Occipital lobe (tissue), 2 donors: ENCODE measurements around the gene NRG3. TPM values are rescaled to one million over a fixed set of nuclear protein-coding genes. Genes with fewer than 3 reads are reported as not detected.

Source experiments
- DNase-seq: peaks from one replicate; lab custom pipeline; 2025; lab: John Stamatoyannopoulos, UW
- total RNA-seq: library from RNA; depleted of rRNA; stranded (reverse); fragments of >200 nt; gene quantifications from one replicate; pipeline ENCODE4 v1.2.3, GENCODE V29; 2014

The NRG3 gene
- total RNA-seq, 1 donor from 2014 or later, result 23.1 TPM

- no peak for DNase-seq
Measured at GRCh38 chr10:81882011-81882410, 7.0 kb downstream of the NRG3 start.

DNA sequence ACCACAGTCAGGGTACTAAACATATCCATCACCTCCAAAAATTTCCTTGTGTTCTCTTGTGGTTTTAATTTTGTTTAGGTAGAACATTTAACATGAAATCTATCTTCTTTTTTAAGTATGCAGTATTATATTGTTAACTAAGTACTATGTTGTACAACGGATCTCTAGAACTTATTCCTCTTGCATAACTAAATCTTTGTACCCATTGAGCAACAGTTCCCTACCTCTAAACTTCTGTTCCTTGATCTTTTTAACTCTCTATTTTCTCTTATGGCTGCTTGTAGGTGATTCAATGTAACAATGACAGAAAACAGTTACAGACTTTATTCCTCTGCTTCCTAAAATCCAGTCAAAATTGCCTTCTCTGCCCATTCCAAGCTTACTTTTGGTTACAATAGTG, 9.9 kb downstream of the NRG3 start:
- DNase-seq, result no peak

- no peak for DNase-seq
Measured at GRCh38 chr10:81885491-81885890, 10.5 kb downstream of the NRG3 start.

- DNase-seq, result no peak
Measured at GRCh38 chr10:81886939-81887338, 11.9 kb downstream of the NRG3 start.

- no peak for DNase-seq
Measured at GRCh38 chr10:81889181-81889769, 14.3 kb downstream of the NRG3 start.

GRCh38 chr10:81894616-81895015, 19.6 kb downstream of the NRG3 start:
- DNase-seq, result no peak

DNA sequence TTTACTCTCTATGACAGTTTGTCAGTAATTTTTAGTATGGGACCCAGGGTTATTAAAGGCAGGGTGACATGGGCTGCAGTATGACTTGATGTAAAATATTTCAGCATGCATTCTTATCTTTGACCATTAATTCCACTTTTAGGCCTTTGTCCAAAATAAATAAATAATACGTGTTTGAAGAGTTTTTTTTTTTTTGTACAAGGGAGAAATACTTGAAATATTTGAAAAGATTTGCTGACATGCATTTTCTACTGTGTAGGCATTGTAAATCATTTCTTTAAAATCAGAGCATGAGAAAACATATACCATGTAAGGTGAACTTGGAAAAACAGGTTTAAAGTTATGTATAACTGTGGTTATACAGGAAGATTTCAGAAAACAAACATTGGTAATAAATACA, 23.5 kb downstream of the NRG3 start:
- no peak for DNase-seq

GRCh38 chr10:81900989-81901388, 26.0 kb downstream of the NRG3 start:
- no peak for DNase-seq

- DNase-seq, result no peak
Measured at GRCh38 chr10:81903472-81903871, 28.5 kb downstream of the NRG3 start.

- no peak for DNase-seq
Measured at GRCh38 chr10:81905161-81905560, 30.2 kb downstream of the NRG3 start.

DNA sequence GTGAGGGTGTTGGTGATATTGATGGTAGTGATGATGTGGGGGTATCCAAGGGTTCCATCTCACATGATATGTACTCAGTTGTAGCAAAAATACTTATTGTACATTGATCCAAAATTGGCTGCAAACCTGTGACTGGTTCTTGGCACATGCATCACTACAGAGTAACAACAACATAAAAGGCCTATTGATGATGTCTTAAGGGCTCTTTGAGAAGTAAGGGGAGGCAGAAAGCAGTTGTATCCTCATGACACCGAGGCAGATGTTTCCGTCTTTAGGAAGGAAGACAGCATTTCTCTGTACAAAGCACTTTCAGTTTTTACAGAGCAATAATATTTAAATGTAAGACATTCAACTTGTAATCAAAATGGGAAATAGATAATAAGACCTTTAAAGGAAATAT, 34.5 kb downstream of the NRG3 start:
- no peak for DNase-seq

DNA sequence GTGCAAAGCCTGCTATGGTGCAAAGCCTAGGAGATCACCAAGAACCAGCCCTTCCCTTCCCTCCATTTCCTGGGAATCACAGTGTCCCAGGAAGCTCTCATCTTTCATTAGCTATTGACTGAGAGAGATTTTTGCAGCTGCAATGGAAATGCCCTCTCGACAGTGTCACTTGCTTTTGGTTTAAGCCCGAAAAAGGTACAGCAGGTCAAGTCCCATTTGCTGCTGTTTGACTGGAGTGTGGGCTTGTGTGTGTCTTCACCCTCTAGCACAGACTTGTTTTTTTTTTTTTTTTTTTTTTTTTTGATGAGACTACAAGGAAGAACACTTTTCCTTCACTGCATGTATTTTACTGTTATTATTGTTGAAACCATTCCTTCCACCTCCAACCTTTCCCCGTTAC, 36.3 kb downstream of the NRG3 start:
- no peak for DNase-seq

GRCh38 chr10:81914736-81915503, 39.9 kb downstream of the NRG3 start:
- DNase-seq, result no peak

- DNase-seq, result no peak
Measured at GRCh38 chr10:81915504-81915897, 40.5 kb downstream of the NRG3 start.

DNA sequence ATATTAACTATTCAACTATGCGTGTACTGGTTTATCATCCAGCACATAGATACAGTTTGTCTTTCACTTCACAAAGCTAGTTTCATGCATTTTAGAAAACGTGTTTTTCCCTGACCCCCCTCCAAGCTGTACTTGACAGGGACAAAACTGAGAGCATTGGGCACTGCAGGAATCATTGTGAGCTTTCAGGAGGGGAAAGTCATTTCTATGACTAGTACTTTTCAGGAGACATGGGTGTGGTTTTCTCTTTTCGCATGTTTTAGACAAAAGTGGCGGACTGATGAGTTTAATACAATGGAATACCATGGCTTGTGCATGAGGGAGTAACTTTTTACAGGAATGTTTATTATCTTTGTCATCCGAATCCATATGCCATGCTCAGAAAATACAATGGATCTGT, 42.7 kb downstream of the NRG3 start:
- DNase-seq, result no peak

GRCh38 chr10:81918766-81919165, 43.8 kb downstream of the NRG3 start:
- DNase-seq, result no peak

GRCh38 chr10:81920213-81920829, 45.3 kb downstream of the NRG3 start:
- no peak for DNase-seq

DNA sequence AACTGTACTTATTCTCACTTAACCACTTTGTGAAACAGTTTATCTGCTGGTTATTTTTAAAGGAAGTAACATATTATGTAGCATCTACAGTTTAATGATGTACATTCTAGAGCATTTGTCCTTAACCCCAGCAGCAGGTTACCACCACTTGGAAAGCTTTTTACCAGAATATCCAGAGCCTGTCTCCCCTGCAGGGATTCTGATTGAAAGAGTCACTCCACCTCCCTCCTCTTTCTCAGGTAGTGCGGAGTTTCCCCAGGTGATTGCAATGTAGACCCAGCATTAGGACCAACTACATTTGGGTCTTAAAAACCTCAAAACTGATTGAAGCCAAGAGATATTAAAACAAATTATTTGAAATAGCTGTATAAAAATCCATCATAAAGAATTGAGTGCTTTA, 53.1 kb downstream of the NRG3 start:
- no peak for DNase-seq

GRCh38 chr10:81943583-81943982, 68.6 kb downstream of the NRG3 start:
- no peak for DNase-seq

DNA sequence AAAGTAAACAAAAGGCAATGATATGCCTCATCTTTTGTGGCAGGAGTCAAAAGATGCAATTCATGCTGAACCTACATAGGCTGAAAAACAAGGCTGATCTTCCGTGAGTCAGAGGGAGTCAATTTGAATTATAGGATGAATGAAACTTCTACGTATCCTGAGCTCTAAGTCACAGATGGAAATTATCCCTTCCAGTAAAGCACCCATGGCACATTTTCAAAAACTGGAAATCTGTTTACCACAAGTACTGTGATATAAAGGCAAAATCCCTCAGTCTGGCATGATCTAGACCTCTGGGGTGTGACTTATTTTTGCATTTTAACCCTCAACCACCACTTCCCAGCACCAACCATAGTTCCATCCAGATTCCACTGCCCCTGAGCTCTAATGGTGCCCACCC, 69.6 kb downstream of the NRG3 start:
- no peak for DNase-seq

DNA sequence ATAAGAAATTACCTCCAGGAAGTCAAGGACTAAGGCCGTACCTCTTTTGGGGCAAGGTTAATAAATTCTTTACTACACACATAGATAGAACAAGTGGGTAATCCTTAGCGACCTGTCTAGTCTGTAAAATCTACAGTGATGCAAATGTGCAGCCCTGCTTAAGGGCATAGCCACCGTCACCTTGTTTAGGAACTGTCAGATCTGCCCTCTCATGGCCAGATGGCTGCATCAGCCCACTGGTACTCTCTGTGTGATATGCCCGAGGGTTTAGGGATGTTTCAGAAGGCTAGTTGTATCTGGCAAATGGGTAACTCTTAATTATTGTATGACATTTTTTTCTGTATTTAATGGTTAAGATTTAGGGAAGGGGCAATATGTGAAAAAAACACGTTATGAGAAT, 74.3 kb downstream of the NRG3 start:
- no peak for DNase-seq

DNA sequence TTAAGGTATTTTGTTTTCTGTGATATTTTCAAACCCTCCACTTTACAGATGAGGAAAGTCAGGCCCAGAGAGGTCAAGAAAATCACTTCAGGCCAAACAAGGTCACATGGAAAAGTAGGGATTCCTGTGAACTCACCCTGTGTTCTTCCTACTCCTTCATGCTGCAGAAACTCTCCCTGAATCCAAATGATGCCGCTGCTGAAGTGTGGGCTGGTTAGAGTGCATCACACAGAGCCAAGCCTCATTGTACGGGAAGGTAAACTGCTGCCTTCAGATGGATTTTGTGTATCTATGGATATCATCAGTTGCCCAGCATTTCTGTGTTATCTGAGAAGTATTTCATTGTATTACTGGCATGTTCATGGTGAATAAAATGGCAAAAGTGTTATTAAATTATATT, 75.4 kb downstream of the NRG3 start:
- no peak for DNase-seq

- DNase-seq, result no peak
Measured at GRCh38 chr10:81953420-81953819, 78.4 kb downstream of the NRG3 start.
